HG03571 (cell line): ENCODE measurements around the gene OCA2.
"Not testable (repeated sequence)": the region's sequence is repeated elsewhere in the genome, so short reads cannot be mapped to it uniquely, and the experiment has no call there.

Experiments
- ATAC-seq: cut with Tn5 transposase; IDR thresholded peaks from one replicate; pipeline ENCODE4 v1.9.1; 2021; ENCODE audit not compliant: unreplicated experiment

The OCA2 gene

GRCh38 chr15:28098766-28099554 lies at the start of gene OCA2:
OCA2 (minus strand) TSS chr15:28099315; CDS start chr15:28081874, 17,441 bp downstream.
- no peak for ATAC-seq

- ATAC-seq: no peak
These were observed 48.7 kb upstream of the OCA2 start for GRCh38 chr15:28147801-28148200.

GRCh38 chr15:28145419-28145818 lies 46.3 kb upstream of the OCA2 start:
- ATAC-seq: not testable (repeated sequence)

GRCh38 chr15:28140062-28140461 lies 40.9 kb upstream of the OCA2 start:
- ATAC-seq: no peak

- not testable (repeated sequence) for ATAC-seq
These were observed 38.4 kb upstream of the OCA2 start for GRCh38 chr15:28137408-28138039.

GRCh38 chr15:28136236-28136904 lies 37.3 kb upstream of the OCA2 start:
- peak; percentile 98 for ATAC-seq

GRCh38 chr15:28133281-28133680 lies 34.2 kb upstream of the OCA2 start:
- ATAC-seq: no peak

- no peak for ATAC-seq
These were observed 33.6 kb upstream of the OCA2 start for GRCh38 chr15:28132524-28133275.

- ATAC-seq: no peak
These were observed 32.8 kb upstream of the OCA2 start for GRCh38 chr15:28131946-28132345.

GRCh38 chr15:28131400-28131799 lies 32.3 kb upstream of the OCA2 start:
- no peak for ATAC-seq

- ATAC-seq: no peak
These were observed 31.5 kb upstream of the OCA2 start for GRCh38 chr15:28130651-28131050.

GRCh38 chr15:28129231-28129848 lies 30.2 kb upstream of the OCA2 start:
- no peak for ATAC-seq

GRCh38 chr15:28128031-28128430 lies 28.9 kb upstream of the OCA2 start:
- no peak for ATAC-seq

GRCh38 chr15:28127036-28127435 lies 27.9 kb upstream of the OCA2 start:
- ATAC-seq: no peak

GRCh38 chr15:28125673-28126651 lies 26.8 kb upstream of the OCA2 start:
- no peak for ATAC-seq

- no peak for ATAC-seq
These were observed 25.7 kb upstream of the OCA2 start for GRCh38 chr15:28124841-28125240.

GRCh38 chr15:28123408-28124023 lies 24.4 kb upstream of the OCA2 start:
- ATAC-seq: no peak

- ATAC-seq: no peak
These were observed 23.2 kb upstream of the OCA2 start for GRCh38 chr15:28122038-28122949.
